CD8-positive, alpha-beta memory T cell (primary cell): Measurements from ENCODE around the gene SLC8A1. TPM values are rescaled to one million over a fixed set of nuclear protein-coding genes. Genes with fewer than 3 reads are reported as not detected.

Experiments
- CTCF ChIA-PET: fragments of 350-600 bp; sonication (Branson Sonifier 250); formaldehyde crosslinking; loops from one replicate; lab custom pipeline; 2021; ENCODE audit warnings: antibody characterized with exemption; lab: Charles Lee
- POLR2A ChIA-PET: fragments of 350-600 bp; sonication (Branson Sonifier 250); formaldehyde crosslinking; loops from one replicate; lab custom pipeline; 2021; ENCODE audit warnings: antibody characterized with exemption; lab: Charles Lee
- DNase-seq, 5 donors: peaks; one replicate each; pipeline versions ENCODE4 v3.0.0 to v3.0.0-alpha.2; 2020 to 2022; ENCODE audit warnings: mixed read lengths in 1 of 5
- H3K27ac ChIP-seq: one replicate; pipeline ENCODE4 v1.7.0; 2013; ENCODE audit warnings: low read depth, mild to moderate bottlenecking, low read length, moderate library complexity
- H3K27me3 ChIP-seq: 2 replicates; pipeline ENCODE4 v1.7.0; 2013; ENCODE audit warnings: low read length, mild to moderate bottlenecking; ENCODE audit not compliant: insufficient read depth, poor library complexity, severe bottlenecking
- H3K36me3 ChIP-seq: 2 replicates; pipeline ENCODE4 v1.7.0; 2013; ENCODE audit warnings: mild to moderate bottlenecking, low read length, moderate library complexity; ENCODE audit not compliant: insufficient read depth
- H3K4me1 ChIP-seq: 2 replicates; pipeline ENCODE4 v1.7.0; 2013; ENCODE audit warnings: mild to moderate bottlenecking, low read length, moderate library complexity; ENCODE audit not compliant: insufficient read depth
- H3K4me3 ChIP-seq: 2 replicates; pipeline ENCODE4 v1.7.0; 2013; ENCODE audit warnings: mild to moderate bottlenecking, low read length
- H3K9me3 ChIP-seq: 2 replicates; pipeline ENCODE4 v1.7.0; 2013; ENCODE audit warnings: mild to moderate bottlenecking, low read length
- H3K27ac Mint-ChIP-seq, 8 donors: one replicate each; pipeline ENCODE4 v1.8.0; 2020 to 2021; ENCODE audit warnings: mixed read lengths in 8 of 8, mild to moderate bottlenecking in 6 of 8, inconsistent platforms in 3 of 8, moderate library complexity in 3 of 8
- H3K27me3 Mint-ChIP-seq, 2 donors: one replicate each; pipeline ENCODE4 v1.8.0; 2020 to 2021; ENCODE audit warnings: mixed read lengths in 2 of 2, mild to moderate bottlenecking in 1 of 2, moderate library complexity in 1 of 2
- H3K36me3 Mint-ChIP-seq, 3 donors: one replicate each; pipeline ENCODE4 v1.8.0; 2020 to 2021; ENCODE audit warnings: mixed read lengths in 3 of 3, inconsistent platforms in 1 of 3, mild to moderate bottlenecking in 1 of 3
- H3K4me1 Mint-ChIP-seq, 3 donors: one replicate each; pipeline ENCODE4 v1.8.0; 2020 to 2021; ENCODE audit warnings: mixed read lengths in 3 of 3, inconsistent platforms in 1 of 3, mild to moderate bottlenecking in 1 of 3
- H3K4me3 Mint-ChIP-seq, 7 donors: one replicate each; pipeline ENCODE4 v1.8.0; 2020 to 2021; ENCODE audit warnings: mixed read lengths in 7 of 7, mild to moderate bottlenecking in 6 of 7, moderate library complexity in 4 of 7, inconsistent platforms in 2 of 7
- H3K9me3 Mint-ChIP-seq, 5 donors: one replicate each; pipeline ENCODE4 v1.8.0; 2020 to 2022; ENCODE audit warnings: mixed read lengths in 5 of 5, mild to moderate bottlenecking in 3 of 5, moderate library complexity in 2 of 5, inconsistent platforms in 1 of 5
- polyA plus RNA-seq: library from polyadenylated mRNA; unstranded; fragments of 300-500 nt; fragmentation: Illumina TruSeq; gene quantifications from one replicate; pipeline ENCODE4 v1.2.3, GENCODE V29; 2021
- total RNA-seq, 2 experiments: library from RNA; stranded (reverse); gene quantifications; one replicate each; pipeline ENCODE4 v1.2.3, GENCODE V29; 2021

SLC8A1 gene
- total and polyA plus RNA-seq, 3 experiments from 2014 or later = 0.15 to 0.22 TPM; not detected in 1

DNA sequence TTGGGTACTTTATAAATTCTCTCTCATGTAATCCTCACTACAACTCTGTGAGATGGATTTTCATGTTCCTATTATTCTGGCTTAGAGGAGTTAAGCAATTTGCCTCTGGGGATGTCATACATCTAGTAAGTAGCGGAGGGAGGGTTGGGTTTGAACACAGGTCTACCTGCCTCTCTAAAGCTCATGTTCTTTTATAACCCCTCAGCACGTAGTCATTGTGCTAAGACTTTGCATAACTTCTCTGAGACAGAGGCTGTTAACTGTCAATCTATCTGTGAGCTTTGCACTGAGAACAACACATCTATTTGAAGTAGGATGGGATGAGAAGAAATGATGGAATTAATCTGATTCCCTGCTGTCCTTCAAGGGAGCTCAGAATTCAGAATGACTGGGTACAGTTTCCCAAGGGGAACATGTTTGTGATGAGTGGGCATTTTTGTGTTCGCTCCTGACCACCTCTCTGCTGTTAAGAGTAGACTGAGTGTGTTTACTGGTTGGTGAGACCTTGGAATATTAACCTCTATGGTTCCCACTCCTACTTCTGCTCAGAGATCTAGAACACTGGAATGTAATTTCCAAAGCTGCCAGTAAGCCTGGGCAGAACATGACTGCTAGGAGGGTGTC lies 320.7 kb downstream of the SLC8A1 start:
- H3K27me3 ChIP-seq = no peaks in the 10 kb centered on the region
- no peak overlapping the region for H3K4me3 Mint-ChIP-seq
- no peak overlapping the region for H3K27ac ChIP-seq
- H3K4me1 Mint-ChIP-seq = no peaks in the 10 kb centered on the region
- ChIA-PET POLR2A (no interaction called here), CTCF (no interaction called here)
- no peak overlapping the region for H3K27ac Mint-ChIP-seq
- H3K27me3 Mint-ChIP-seq = peaks cover 0 to 2% of the 10 kb centered on the region in 2 donors
- DNase-seq = no peak
- H3K9me3 ChIP-seq = no peaks in the 10 kb centered on the region
- peaks cover 0 to 2% (median 0%) of the 10 kb centered on the region in 5 donors for H3K9me3 Mint-ChIP-seq
- no peaks in the 10 kb centered on the region for H3K36me3 ChIP-seq
- H3K4me3 ChIP-seq = no peak overlapping the region
- H3K36me3 Mint-ChIP-seq = no peaks in the 10 kb centered on the region
- no peaks in the 10 kb centered on the region for H3K4me1 ChIP-seq

DNA sequence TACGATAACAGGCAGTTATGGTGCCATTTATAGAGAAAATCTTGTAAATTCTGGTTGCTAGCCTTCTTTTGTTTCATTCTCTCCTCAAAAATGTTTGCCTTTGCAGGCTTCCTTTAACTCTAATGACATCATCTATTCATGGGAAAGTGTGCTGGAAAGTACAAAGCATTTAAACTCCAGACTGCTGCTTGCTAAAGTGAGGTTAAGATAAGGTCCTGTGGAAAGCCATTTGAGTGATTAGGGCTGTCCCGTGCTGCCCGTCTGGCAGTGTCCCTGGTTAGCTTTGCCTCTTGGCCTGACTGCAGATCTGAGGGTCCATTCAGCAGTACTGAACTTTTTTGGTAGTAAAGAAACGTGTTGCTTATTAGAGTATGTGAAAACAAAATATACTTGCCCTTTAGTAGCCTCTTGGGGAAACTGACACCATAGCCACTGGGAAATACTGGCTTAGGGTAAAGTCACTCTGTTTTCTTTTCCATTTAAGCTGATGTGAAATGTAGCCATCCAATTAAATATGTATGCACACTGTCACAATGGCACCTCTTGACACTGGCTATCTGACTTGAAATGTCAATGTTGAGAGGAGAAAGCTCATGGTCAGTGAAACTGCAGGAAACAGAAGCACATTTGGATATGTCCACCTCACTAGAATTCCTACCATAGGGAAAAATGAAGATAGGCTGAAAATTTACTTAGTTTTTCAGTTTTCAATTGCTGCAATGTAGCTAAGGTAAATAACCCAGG lies 321.5 kb downstream of the SLC8A1 start:
- Histone ChIP-seq H3K4me3 (no peak overlapping the region), H3K4me1 (no peaks in the 10 kb centered on the region), H3K36me3 (no peaks in the 10 kb centered on the region), H3K27me3 (no peaks in the 10 kb centered on the region), H3K9me3 (no peaks in the 10 kb centered on the region), H3K27ac (no peak overlapping the region)
- peaks cover 0 to 2% of the 10 kb centered on the region in 2 donors for H3K27me3 Mint-ChIP-seq
- H3K4me1 Mint-ChIP-seq = no peaks in the 10 kb centered on the region
- POLR2A ChIA-PET = no interaction called here
- no peaks in the 10 kb centered on the region for H3K36me3 Mint-ChIP-seq
- H3K27ac Mint-ChIP-seq = no peak overlapping the region
- no peak overlapping the region for H3K4me3 Mint-ChIP-seq
- DNase-seq = no peak
- peaks cover 0 to 2% (median 0%) of the 10 kb centered on the region in 5 donors for H3K9me3 Mint-ChIP-seq
- CTCF ChIA-PET = no interaction called here

DNA sequence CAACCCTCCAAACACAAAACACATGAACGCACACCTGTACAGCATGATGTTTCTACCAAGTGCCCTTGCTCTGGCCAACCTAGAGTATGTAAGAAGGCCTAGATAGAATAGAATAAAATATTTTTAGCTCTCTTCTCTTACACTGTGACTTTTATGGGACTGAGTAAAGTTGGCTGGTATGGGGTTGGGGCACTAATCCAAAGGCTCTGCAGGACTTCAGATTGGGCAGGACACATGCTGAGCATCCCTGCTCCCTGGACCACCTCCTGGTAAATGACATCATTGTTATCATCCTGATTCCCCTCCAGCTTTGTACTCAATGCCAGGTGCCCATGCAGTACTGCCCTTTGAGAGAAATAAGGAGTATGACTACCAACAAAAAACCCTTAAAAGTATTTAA lies 322.2 kb downstream of the SLC8A1 start:
- Histone ChIP-seq H3K27ac (no peak overlapping the region), H3K4me3 (no peak overlapping the region), H3K27me3 (no peaks in the 10 kb centered on the region), H3K9me3 (no peaks in the 10 kb centered on the region), H3K4me1 (no peaks in the 10 kb centered on the region), H3K36me3 (no peaks in the 10 kb centered on the region)
- no peak for DNase-seq
- CTCF ChIA-PET = no interaction called here
- H3K4me1 Mint-ChIP-seq = no peaks in the 10 kb centered on the region
- peaks cover 0 to 2% (median 0%) of the 10 kb centered on the region in 5 donors for H3K9me3 Mint-ChIP-seq
- H3K27me3 Mint-ChIP-seq = peaks cover 0 to 2% of the 10 kb centered on the region in 2 donors
- H3K36me3 Mint-ChIP-seq = no peaks in the 10 kb centered on the region
- POLR2A ChIA-PET = no interaction called here
- no peak overlapping the region for H3K4me3 Mint-ChIP-seq
- peak overlapping the region in 1 of 8 donors; percentile 30 for H3K27ac Mint-ChIP-seq

DNA sequence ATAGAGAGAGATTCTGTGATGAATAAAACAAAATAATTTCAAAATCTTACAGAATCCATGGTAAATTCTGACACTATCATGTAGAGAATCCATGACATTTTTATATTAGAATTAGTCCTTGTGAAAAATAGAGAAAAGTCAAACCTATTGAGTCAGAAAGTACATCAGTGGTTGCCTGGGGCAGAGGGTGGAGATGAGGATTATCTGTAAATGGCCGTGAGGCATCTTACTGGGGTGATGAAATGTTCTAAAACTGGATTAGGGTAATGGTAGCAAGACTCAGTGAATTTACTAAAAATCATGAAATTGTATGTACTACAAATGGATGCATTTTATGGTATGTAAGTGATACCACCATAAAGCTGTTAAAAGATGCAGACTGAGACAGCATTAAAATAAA lies 323.1 kb downstream of the SLC8A1 start:
- DNase-seq = no peak
- Mint-ChIP-seq H3K4me1 (no peaks in the 10 kb centered on the region), H3K27me3 (peaks cover 0 to 2% of the 10 kb centered on the region in 2 donors), H3K4me3 (no peak overlapping the region), H3K27ac (no peak overlapping the region), H3K36me3 (no peaks in the 10 kb centered on the region), H3K9me3 (no peaks in the 10 kb centered on the region)
- no peaks in the 10 kb centered on the region for H3K27me3 ChIP-seq
- H3K4me3 ChIP-seq = no peak overlapping the region
- POLR2A ChIA-PET = no interaction called here
- H3K36me3 ChIP-seq = no peaks in the 10 kb centered on the region
- H3K9me3 ChIP-seq = no peaks in the 10 kb centered on the region
- H3K4me1 ChIP-seq = no peaks in the 10 kb centered on the region
- CTCF ChIA-PET = no interaction called here
- no peak overlapping the region for H3K27ac ChIP-seq

DNA sequence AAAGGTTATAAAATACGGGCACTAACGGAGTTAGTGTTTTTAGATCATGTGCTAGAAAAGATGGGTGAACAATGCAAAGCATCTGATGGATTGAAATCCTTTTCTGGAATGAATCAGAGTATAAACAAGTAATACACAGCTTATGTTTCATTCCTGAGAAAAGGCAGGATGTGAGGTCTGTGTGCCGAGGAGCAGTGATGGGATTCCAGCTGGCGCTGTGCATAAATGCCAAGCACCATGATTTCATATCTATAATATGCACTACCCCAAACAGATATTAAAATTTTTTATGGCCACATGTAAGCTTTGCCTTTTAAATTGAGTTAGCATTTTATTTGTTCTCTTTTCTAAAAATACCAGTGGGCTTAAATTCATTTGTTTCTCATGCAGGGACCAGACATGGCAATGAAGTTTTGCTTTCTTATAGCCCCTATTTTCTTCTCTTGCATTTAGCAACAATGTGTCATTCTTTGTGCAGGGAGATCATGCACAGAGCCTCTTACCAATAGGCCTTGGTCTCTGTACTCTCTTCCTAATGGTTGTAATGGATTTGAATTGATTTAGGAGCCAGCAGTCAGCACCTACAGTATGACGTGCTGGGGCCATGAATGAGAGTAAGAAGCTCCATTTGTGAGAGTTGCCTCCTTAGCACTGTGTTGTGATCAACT lies 323.9 kb downstream of the SLC8A1 start:
- ChIA-PET POLR2A (no interaction called here), CTCF (no interaction called here)
- Histone ChIP-seq H3K4me1 (no peaks in the 10 kb centered on the region), H3K36me3 (no peaks in the 10 kb centered on the region), H3K4me3 (no peak overlapping the region), H3K9me3 (no peaks in the 10 kb centered on the region), H3K27me3 (no peaks in the 10 kb centered on the region), H3K27ac (no peak overlapping the region)
- H3K27ac Mint-ChIP-seq = no peak overlapping the region
- no peaks in the 10 kb centered on the region for H3K36me3 Mint-ChIP-seq
- DNase-seq = no peak
- H3K4me3 Mint-ChIP-seq = no peak overlapping the region
- no peaks in the 10 kb centered on the region for H3K9me3 Mint-ChIP-seq
- peaks cover 0 to 2% of the 10 kb centered on the region in 2 donors for H3K27me3 Mint-ChIP-seq
- H3K4me1 Mint-ChIP-seq = no peaks in the 10 kb centered on the region

DNA sequence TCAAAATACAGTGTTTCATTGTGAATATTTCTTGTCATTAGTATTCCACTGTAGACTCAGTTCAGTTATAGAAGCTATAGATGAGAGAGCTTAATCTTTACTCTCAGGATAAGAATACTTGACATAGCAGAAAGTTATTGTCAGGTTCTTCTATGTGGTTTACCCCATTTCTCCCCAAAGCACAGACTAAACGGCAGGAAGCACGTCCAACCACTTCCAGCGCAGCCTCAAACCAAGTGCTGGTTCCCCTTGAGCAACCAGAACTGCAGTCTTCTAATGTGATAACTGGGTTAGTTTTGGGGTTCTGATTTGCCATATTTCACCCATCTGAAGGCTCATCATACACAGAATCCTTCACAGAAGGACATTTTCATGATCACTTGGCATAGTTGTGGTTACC lies 324.7 kb downstream of the SLC8A1 start:
- Histone ChIP-seq H3K36me3 (no peaks in the 10 kb centered on the region), H3K4me1 (no peaks in the 10 kb centered on the region), H3K9me3 (no peaks in the 10 kb centered on the region), H3K4me3 (no peak overlapping the region), H3K27ac (no peak overlapping the region), H3K27me3 (no peaks in the 10 kb centered on the region)
- H3K36me3 Mint-ChIP-seq = no peaks in the 10 kb centered on the region
- POLR2A ChIA-PET = no interaction called here
- H3K4me3 Mint-ChIP-seq = no peak overlapping the region
- no peak for DNase-seq
- CTCF ChIA-PET = no interaction called here
- peaks cover 0 to 4% (median 0%) of the 10 kb centered on the region in 5 donors for H3K9me3 Mint-ChIP-seq
- H3K27ac Mint-ChIP-seq = no peak overlapping the region
- H3K4me1 Mint-ChIP-seq = no peaks in the 10 kb centered on the region
- peaks cover 0 to 2% of the 10 kb centered on the region in 2 donors for H3K27me3 Mint-ChIP-seq

DNA sequence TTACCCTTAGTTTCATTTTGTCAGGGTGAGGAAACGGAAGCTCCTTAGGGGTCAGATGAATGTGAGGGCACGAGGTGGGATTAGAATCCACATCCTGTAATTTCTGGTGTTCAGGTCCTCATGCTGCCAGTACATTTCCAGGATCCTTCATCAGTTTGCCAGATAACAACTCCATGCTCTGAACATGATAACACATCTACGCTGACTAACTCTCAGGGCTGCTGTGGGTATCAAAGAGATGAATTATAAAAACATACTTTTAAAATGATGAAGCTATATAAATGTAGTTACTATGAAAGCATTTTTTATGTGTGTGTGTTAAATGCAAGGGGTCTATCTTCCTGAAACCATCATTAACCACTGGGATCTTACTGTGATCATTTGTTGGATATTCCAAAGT lies 325.9 kb downstream of the SLC8A1 start:
- DNase-seq = no peak
- peaks cover 0 to 4% (median 0%) of the 10 kb centered on the region in 5 donors for H3K9me3 Mint-ChIP-seq
- Histone ChIP-seq H3K4me3 (no peak overlapping the region), H3K27ac (no peak overlapping the region), H3K9me3 (no peaks in the 10 kb centered on the region), H3K27me3 (no peaks in the 10 kb centered on the region), H3K36me3 (no peaks in the 10 kb centered on the region), H3K4me1 (no peaks in the 10 kb centered on the region)
- CTCF ChIA-PET = no interaction called here
- H3K4me3 Mint-ChIP-seq = no peak overlapping the region
- H3K4me1 Mint-ChIP-seq = no peaks in the 10 kb centered on the region
- H3K27me3 Mint-ChIP-seq = peaks cover 0 to 1% of the 10 kb centered on the region in 2 donors
- POLR2A ChIA-PET = no interaction called here
- no peaks in the 10 kb centered on the region for H3K36me3 Mint-ChIP-seq
- no peak overlapping the region for H3K27ac Mint-ChIP-seq

DNA sequence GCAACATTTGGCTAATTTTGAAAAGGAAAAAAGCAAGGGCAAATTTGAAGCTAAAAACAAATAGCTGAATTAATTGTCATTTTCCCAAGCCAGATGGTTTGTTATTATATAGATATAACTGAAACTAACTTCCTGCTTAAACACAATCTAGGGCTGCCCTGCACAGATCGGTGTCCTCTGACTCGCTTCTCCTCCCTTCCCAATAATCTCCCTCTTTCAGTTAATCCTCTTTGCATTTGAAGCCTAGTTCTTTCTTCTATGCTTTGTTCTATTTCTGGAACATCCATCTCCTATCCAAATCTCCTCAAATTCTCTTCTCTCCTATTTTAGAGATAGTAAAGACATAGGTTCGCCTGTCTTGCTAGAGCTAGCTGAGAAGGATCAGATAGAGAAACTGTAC lies 328.1 kb downstream of the SLC8A1 start:
- Mint-ChIP-seq H3K36me3 (no peaks in the 10 kb centered on the region), H3K27ac (no peak overlapping the region), H3K27me3 (no peaks in the 10 kb centered on the region), H3K4me3 (no peak overlapping the region), H3K4me1 (no peaks in the 10 kb centered on the region), H3K9me3 (peaks cover 0 to 4% (median 0%) of the 10 kb centered on the region in 5 donors)
- Histone ChIP-seq H3K9me3 (no peaks in the 10 kb centered on the region), H3K4me3 (no peak overlapping the region), H3K4me1 (no peaks in the 10 kb centered on the region), H3K36me3 (no peaks in the 10 kb centered on the region), H3K27me3 (no peaks in the 10 kb centered on the region), H3K27ac (no peak overlapping the region)
- ChIA-PET CTCF (no interaction called here), POLR2A (no interaction called here)
- DNase-seq = no peak
